PC-9 (cell line): Measurements from ENCODE around the gene PSMG4.

Source experiments
- EZH2 ChIP-seq: fragments of 200-600 bp; sonication (generic); IDR thresholded peaks from 2 replicates; pipeline ENCODE4 v1.8.0; 2017; ENCODE audit warnings: antibody characterized with exemption, low read depth
- TF ChIP-seq, protein P1 (sequence below): fragments of 200-600 bp; sonication (generic); conservative IDR thresholded peaks from 2 replicates; pipeline ENCODE4 v1.6.1; 2017; ENCODE audit warnings: mixed run types, antibody characterized with exemption, mild to moderate bottlenecking, moderate library complexity

DNA sequence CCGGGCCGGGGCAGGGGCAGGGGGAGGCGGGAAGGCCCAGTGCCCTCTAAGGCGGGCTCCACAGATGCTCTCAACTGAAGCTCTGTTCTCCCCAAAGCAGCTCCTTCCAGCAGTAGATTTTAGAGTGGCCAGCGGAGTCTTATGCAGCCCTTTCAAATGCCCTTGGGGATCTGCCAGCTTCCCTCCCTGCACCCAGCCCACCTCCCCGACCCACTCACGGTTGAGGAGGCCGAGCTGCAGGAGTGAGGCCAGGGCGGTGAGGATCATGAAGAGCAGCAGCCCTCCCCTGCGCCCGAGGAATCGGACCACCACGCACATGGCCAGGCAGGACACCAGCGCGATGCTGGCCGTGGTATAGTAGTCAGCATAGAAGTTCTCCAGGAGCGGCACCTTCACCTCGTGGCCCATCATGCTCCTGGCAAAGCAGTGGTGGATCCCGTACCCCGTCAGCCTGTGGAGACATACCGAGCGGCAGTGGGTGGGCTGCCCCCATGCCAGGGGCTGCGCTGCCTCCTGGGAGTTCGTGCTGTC, 28.0 kb downstream of the PSMG4 start:
- TF ChIP-seq, protein P1, sequence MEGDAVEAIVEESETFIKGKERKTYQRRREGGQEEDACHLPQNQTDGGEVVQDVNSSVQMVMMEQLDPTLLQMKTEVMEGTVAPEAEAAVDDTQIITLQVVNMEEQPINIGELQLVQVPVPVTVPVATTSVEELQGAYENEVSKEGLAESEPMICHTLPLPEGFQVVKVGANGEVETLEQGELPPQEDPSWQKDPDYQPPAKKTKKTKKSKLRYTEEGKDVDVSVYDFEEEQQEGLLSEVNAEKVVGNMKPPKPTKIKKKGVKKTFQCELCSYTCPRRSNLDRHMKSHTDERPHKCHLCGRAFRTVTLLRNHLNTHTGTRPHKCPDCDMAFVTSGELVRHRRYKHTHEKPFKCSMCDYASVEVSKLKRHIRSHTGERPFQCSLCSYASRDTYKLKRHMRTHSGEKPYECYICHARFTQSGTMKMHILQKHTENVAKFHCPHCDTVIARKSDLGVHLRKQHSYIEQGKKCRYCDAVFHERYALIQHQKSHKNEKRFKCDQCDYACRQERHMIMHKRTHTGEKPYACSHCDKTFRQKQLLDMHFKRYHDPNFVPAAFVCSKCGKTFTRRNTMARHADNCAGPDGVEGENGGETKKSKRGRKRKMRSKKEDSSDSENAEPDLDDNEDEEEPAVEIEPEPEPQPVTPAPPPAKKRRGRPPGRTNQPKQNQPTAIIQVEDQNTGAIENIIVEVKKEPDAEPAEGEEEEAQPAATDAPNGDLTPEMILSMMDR = no peak
- TF ChIP-seq EZH2 = no peak
